IPS DF 19.7 (cell line): ENCODE results near the gene PSORS1C1.
A peak's percentile ranks its signal among the peaks of the same experiment; 100 is the strongest.
"Not testable (repeated sequence)": the region's sequence is repeated elsewhere in the genome, so short reads cannot be mapped to it uniquely, and the experiment has no call there.

Source experiments
- DNase-seq: peaks from one replicate; pipeline ENCODE4 v3.0.0-alpha.2; 2013; ENCODE audit warnings: low read depth, low spot score

PSORS1C1 gene

GRCh38 chr6:31158140-31158862 lies 43.7 kb downstream of the PSORS1C1 start, which contains the start of gene TCF19:
TCF19 (plus strand) TSS chr6:31158589; CDS start chr6:31159470, 881 bp downstream.
- DNase-seq: no peak

GRCh38 chr6:31158863-31159855 lies 44.6 kb downstream of the PSORS1C1 start:
- DNase-seq: no peak

GRCh38 chr6:31161216-31162126 lies 46.9 kb downstream of the PSORS1C1 start:
- DNase-seq: no peak

GRCh38 chr6:31162463-31163165 lies 48.0 kb downstream of the PSORS1C1 start:
- no peak for DNase-seq

- DNase-seq: no peak
These were observed 49.3 kb downstream of the PSORS1C1 start for GRCh38 chr6:31163922-31164321.

GRCh38 chr6:31164475-31165063 lies 50.0 kb downstream of the PSORS1C1 start:
- DNase-seq: not testable (repeated sequence)

- not testable (repeated sequence) for DNase-seq
These were observed 50.6 kb downstream of the PSORS1C1 start for GRCh38 chr6:31165064-31165832.

- DNase-seq: no peak
These were observed 51.4 kb downstream of the PSORS1C1 start for GRCh38 chr6:31165986-31166385.

- DNase-seq: no peak
These were observed 54.0 kb downstream of the PSORS1C1 start for GRCh38 chr6:31168606-31169005.

- DNase-seq: no peak
These were observed 54.7 kb downstream of the PSORS1C1 start for GRCh38 chr6:31169123-31169857.

GRCh38 chr6:31169858-31170599 lies 55.4 kb downstream of the PSORS1C1 start:
- DNase-seq: not testable (repeated sequence)

GRCh38 chr6:31170600-31170881 lies 55.9 kb downstream of the PSORS1C1 start, which contains the start of gene POU5F1:
POU5F1 (minus strand) TSS chr6:31170682; CDS start chr6:31170620, 62 bp downstream.
- no peak for DNase-seq

- no peak for DNase-seq
These were observed 56.5 kb downstream of the PSORS1C1 start for GRCh38 chr6:31170987-31171671.

- peak; percentile 99 for DNase-seq
These were observed 57.6 kb downstream of the PSORS1C1 start for GRCh38 chr6:31171931-31172905.

GRCh38 chr6:31172973-31173384 lies 58.4 kb downstream of the PSORS1C1 start:
- peak; percentile 98 for DNase-seq

GRCh38 chr6:31173406-31173805 lies 58.8 kb downstream of the PSORS1C1 start:
- no peak for DNase-seq
